Measurements from ENCODE around the gene UPP2. TPM values are rescaled to one million over a fixed set of nuclear protein-coding genes. Genes with fewer than 3 reads are reported as not detected.

Gene UPP2
- polyA plus RNA-seq, 1 experiment = not detected

DNA sequence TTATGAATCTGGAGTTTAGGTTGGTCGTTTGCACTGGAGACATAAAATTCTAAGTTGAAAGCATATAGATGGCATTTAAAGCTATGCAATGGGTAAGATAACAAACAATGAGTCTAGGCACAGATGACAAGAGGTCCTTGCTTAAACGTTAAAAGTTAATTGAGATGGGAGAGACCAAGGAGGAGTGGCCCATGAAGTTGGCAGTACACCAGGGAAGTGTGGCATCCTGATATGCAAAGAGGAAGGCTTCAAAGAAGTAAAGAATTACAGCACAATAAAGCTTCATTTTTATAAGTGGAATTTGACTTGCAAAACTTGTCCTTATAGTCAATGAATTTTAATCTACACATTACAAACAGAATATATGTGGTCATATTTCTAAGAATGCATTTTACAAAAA is 23.2 kb downstream of the UPP2 start:
- POLR2A ChIA-PET = no interaction called here
- Histone ChIP-seq H3K27ac (ENCODE audit: low read depth, low read length) (no peak overlapping the region), H3K4me3 (ENCODE audit: low read depth, low read length) (no peak overlapping the region), H3K27me3 (ENCODE audit: control insufficient read depth, insufficient read depth, low read length) (no peaks in the 10 kb centered on the region), H3K9me3 (ENCODE audit: control insufficient read depth, insufficient read depth, low read length) (no peaks in the 10 kb centered on the region)
- CTCF ChIA-PET = no interaction called here
- TF ChIP-seq, protein P1, sequence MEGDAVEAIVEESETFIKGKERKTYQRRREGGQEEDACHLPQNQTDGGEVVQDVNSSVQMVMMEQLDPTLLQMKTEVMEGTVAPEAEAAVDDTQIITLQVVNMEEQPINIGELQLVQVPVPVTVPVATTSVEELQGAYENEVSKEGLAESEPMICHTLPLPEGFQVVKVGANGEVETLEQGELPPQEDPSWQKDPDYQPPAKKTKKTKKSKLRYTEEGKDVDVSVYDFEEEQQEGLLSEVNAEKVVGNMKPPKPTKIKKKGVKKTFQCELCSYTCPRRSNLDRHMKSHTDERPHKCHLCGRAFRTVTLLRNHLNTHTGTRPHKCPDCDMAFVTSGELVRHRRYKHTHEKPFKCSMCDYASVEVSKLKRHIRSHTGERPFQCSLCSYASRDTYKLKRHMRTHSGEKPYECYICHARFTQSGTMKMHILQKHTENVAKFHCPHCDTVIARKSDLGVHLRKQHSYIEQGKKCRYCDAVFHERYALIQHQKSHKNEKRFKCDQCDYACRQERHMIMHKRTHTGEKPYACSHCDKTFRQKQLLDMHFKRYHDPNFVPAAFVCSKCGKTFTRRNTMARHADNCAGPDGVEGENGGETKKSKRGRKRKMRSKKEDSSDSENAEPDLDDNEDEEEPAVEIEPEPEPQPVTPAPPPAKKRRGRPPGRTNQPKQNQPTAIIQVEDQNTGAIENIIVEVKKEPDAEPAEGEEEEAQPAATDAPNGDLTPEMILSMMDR (IDR thresholded peaks at IDR 0.05; ENCODE audit: low read depth, low read length) = no peak
- DNase-seq (ENCODE audit: low read depth, low spot score) = no peak

DNA sequence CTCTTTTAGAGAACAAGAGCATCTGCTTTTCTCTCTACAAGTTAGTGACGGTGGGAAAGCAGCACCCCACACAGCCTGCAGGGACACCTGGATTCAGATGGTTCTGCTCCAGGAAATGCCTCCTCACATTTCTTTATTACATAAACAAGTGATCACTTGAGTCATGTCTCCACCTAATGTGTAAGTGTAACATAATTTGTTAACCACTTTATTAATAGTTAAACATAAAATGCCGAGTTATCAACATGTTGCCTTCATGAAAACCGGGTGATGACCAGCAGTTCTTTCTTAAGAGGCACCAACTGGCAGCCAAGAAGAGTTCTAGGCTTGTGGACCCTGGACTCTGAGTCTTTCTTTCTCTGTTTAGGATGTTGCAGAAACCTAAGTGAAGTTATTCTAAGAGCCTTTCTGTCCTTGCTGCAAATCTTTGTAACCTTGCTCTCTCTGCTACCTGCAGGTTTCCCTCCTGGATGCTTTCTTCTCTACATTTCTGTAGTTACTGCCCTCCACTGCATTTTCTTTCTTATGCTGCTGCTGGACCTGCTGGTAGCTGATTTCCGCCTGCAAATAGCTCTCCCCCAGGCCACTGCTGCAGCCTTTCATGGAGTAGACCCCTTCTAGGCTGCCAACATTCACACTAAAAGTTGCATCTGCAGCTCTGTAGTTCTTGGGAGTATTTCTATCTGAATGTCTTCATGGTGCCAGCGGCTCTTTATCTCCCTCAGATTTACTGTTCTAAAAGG is 24.3 kb downstream of the UPP2 start:
- DNase-seq (ENCODE audit: low read depth, low spot score) = no peak
- POLR2A ChIA-PET = no interaction called here
- no peak overlapping the region for H3K27ac ChIP-seq (ENCODE audit: low read depth, low read length)
- H3K9me3 ChIP-seq (ENCODE audit: control insufficient read depth, insufficient read depth, low read length) = no peaks in the 10 kb centered on the region
- H3K4me3 ChIP-seq (ENCODE audit: low read depth, low read length) = no peak overlapping the region
- TF ChIP-seq, protein P1 (IDR thresholded peaks at IDR 0.05; ENCODE audit: low read depth, low read length) = no peak
- CTCF ChIA-PET = no interaction called here
- no peaks in the 10 kb centered on the region for H3K27me3 ChIP-seq (ENCODE audit: control insufficient read depth, insufficient read depth, low read length)

DNA sequence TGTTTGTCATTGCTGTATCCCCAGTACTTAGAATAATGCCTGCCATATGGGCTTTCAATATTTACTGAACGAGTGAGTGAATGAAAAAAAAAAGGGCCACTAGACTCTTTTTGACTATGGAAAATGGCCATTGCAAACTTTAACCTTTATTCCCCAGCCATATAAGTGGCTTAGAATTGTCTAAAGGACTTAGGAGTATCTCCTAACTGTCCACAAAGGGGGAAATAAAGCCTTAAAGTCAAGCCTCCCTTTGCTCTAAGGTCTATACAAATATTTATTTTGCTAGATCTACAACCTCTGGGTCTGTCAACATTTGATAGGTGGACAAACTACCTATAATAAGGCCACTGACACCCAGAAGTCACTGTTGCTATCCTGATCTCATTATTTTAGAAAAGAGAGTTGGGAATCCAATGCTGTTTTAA is 25.7 kb downstream of the UPP2 start:
- DNase-seq (ENCODE audit: low read depth, low spot score) = no peak
- no peaks in the 10 kb centered on the region for H3K27me3 ChIP-seq (ENCODE audit: control insufficient read depth, insufficient read depth, low read length)
- no peak overlapping the region for H3K4me3 ChIP-seq (ENCODE audit: low read depth, low read length)
- TF ChIP-seq, protein P1 (IDR thresholded peaks at IDR 0.05; ENCODE audit: low read depth, low read length) = no peak
- POLR2A ChIA-PET = no interaction called here
- H3K9me3 ChIP-seq (ENCODE audit: control insufficient read depth, insufficient read depth, low read length) = no peaks in the 10 kb centered on the region
- CTCF ChIA-PET = no interaction called here
- H3K27ac ChIP-seq (ENCODE audit: low read depth, low read length) = no peak overlapping the region

DNA sequence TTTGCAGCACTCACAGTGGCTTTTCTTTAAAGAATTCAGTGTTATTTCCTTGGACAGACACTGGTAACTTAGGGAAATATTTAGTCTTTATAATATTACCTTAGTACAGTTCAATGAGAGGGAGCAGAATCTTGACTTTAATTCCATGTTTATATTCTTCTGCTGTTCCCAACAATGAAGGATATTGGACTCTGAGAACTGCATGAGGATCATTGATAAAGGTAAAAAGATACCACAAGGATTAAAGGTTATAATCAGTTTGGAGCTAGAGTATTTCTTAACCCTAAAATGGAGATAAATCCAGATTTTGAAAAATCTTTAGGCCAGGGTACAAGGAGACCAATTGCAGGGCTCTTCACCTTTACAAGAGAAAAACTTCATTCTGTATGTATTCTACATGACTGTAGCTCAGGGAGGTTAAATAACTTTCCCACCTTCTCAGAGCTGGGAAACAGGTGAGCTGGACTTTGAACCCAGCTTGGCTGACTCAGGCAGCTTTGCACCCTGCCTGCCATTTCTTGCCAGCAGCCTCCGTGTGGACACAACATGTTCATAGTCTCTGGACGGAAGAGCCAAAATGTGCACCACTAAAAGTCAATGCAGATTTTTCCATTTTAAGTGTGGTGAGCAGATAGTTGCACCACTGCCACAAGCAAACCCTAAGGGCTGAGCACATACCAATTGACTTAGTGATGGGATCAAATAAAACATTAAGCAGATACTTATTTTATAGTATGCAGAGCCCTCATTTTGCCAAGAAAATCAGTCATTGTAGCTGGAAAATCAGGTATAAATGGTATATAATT is 26.7 kb downstream of the UPP2 start:
- no peak for DNase-seq (ENCODE audit: low read depth, low spot score)
- no peak overlapping the region for H3K27ac ChIP-seq (ENCODE audit: low read depth, low read length)
- H3K9me3 ChIP-seq (ENCODE audit: control insufficient read depth, insufficient read depth, low read length) = no peaks in the 10 kb centered on the region
- ChIA-PET POLR2A (no interaction called here), CTCF (interaction anchor here (1.3 kb wide), 1 partner anchor 104 kb away, joined by 3 read pairs; no protein-coding TSS in a partner anchor)
- TF ChIP-seq, protein P1 (IDR thresholded peaks at IDR 0.05; ENCODE audit: low read depth, low read length) = no peak
- H3K4me3 ChIP-seq (ENCODE audit: low read depth, low read length) = no peak overlapping the region
- H3K27me3 ChIP-seq (ENCODE audit: control insufficient read depth, insufficient read depth, low read length) = no peaks in the 10 kb centered on the region

DNA sequence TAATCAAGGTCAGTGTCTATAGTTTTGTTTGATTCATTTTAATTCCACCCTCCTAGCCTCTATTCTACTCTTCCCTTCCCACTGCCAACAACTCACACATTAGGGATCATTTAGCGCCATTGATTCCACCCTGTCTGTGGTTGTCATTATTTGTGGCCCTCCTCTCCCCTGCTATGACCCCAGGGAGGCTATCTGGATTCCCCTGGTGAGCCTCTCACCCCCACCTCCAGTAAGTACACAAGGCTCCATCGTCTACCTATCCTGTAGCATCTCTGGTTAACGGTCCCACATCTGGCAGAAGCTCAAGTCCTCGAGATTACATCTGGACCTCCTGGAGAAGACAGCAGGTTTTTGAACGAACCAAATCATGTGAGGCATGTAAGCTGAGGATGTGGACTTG is 27.4 kb downstream of the UPP2 start:
- Histone ChIP-seq H3K4me3 (ENCODE audit: low read depth, low read length) (no peak overlapping the region), H3K27ac (ENCODE audit: low read depth, low read length) (no peak overlapping the region), H3K9me3 (ENCODE audit: control insufficient read depth, insufficient read depth, low read length) (no peaks in the 10 kb centered on the region), H3K27me3 (ENCODE audit: control insufficient read depth, insufficient read depth, low read length) (no peaks in the 10 kb centered on the region)
- TF ChIP-seq, protein P1 (IDR thresholded peaks at IDR 0.05; ENCODE audit: low read depth, low read length) = no peak
- CTCF ChIA-PET = interaction anchor here (1.3 kb wide), 1 partner anchor 105 kb away, joined by 3 read pairs; no protein-coding TSS in a partner anchor
- POLR2A ChIA-PET = no interaction called here
- no peak for DNase-seq (ENCODE audit: low read depth, low spot score)

All from AG04450 (cell line).